Cardiac septum (tissue), 1 donor: ENCODE measurements around the gene ROBO3. TPM values are rescaled to one million over a fixed set of nuclear protein-coding genes. Genes with fewer than 3 reads are reported as not detected.

Experiments used
- DNase-seq: peaks from one replicate; pipeline ENCODE4 v3.0.0-alpha.2; 2020; ENCODE audit warnings: low spot score
- intact Hi-C: fragments of 100-400 bp; cut with DNase I; formaldehyde crosslinking; loops from one replicate; pipeline ENCODE4 v1.14.0; 2022
- total RNA-seq: library from RNA; stranded (reverse); fragmentation: NEBNext Ultra II Directional; extraction: Animal tissue kit (Norgen Biotek cat#: 25700); gene quantifications from one replicate; pipeline ENCODE4 v1.2.1, GENCODE V29; 2021
- donor health status: DM: no; HTN: no; CAD: no.

The ROBO3 gene
- total RNA-seq, 1 donor from 2014 or later: 5.1 TPM

- DNase-seq: no peak
- intact Hi-C loops: no loop called here
Measured at GRCh38 chr11:124840666-124841065, 24.6 kb upstream of the ROBO3 start.

GRCh38 chr11:124841201-124841600 lies 24.0 kb upstream of the ROBO3 start:
- DNase-seq: no peak
- intact Hi-C loops: no loop called here

DNA sequence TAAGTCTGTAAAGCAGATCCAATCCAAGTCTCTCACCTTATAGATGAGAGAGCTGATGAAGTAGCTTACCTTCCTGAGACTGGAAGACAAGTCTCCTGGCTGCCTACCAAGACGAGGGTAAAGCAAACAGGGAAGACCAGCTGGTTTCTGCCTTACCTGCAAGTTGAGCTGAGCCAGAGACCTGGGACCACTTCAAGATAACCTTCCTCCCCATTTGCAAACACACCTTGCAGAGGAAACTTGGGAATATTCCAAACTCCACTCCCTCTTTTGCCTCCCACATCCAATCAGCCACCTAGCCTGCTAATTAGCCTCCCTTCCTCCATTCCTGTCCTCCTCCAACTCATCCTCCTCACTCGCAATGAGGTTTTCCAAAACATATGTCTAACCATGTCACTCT lies 23.4 kb upstream of the ROBO3 start:
- intact Hi-C loops: no loop called here
- no peak for DNase-seq

GRCh38 chr11:124842305-124842704 lies 22.9 kb upstream of the ROBO3 start:
- no peak for DNase-seq

DNA sequence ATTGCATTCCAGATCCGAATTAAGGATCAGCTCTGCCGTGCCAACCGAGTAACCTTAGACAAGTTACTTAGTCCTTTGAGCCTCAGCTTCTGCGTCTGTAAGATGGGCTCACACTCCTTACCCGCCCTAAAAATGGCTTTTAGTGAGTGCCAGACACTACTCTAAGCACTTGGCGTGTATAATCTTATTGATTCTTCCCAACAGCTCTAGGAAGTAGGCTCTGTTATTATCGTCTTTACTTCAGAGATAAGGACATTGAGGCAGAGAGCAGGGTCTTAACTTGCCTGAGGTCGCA lies 21.7 kb upstream of the ROBO3 start:
- intact Hi-C loops: no loop called here
- no peak for DNase-seq

More at GRCh38 chr11:124842305-124842704, 22.9 kb upstream of the ROBO3 start:
- intact Hi-C loops: no loop called here

DNA sequence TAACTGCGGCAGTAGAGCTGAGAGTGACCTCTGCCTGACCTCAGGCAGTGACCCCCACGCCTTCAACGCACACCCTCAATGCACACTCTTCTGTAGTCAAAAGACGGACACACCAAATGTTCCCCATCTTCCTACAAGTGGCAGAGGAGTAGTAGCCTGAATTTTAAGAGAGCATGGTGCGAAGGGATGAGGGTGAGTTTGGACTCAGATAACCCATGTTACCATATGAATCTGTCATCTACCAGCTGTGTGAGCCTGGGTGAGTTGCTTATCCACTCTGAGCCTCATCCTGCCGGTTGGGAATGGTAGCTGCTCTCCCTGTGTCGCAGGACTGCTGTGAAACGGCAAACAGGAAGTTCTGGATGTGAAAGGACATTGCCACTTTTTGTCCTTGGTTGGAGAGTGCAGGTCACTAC lies 20.6 kb upstream of the ROBO3 start:
- no peak for DNase-seq
- intact Hi-C loops: no loop called here

GRCh38 chr11:124846070-124846673 lies 19.1 kb upstream of the ROBO3 start:
- intact Hi-C loops: no loop called here
- no peak for DNase-seq

DNA sequence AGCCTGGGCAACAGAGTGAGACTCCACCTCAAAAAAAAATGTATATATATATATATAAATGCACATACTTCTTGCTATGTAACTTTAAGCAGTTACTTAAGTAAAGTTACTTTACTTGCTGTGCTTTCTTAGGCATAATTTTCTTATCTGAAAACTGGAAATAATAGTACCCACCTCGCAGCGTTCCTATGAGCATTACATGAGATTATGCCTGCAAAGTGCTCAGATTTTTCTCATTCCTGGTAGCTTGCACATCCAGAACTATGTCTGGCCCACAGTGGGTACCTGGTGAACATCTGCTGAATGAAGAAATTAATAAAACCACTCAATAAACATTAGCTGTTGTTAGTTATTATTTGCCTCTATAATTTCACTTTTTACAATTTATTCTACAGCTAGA lies 6.1 kb upstream of the ROBO3 start:
- no peak for DNase-seq
- intact Hi-C loops: no loop called here

DNA sequence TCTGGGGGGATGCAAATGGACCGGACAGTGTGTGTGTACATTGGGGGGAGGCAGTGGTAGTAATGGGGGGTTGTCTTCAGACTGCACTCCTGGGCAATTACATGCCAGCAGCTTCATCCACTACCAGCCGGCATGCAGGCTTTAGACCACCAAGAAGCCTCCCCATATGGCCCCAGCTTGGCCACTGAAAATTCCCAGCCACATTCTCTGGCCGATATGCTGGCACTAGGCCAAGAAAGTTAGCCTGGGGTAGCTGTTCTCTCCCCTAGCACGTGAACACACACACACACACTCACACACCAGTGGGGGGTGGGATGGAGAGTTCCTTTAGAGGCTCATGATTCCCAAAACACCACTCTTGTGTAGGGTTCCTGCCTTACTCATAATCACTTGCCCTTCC lies 3.6 kb upstream of the ROBO3 start:
- intact Hi-C loops: no loop called here
- no peak for DNase-seq

- no peak for DNase-seq
- intact Hi-C loops: no loop called here
Measured at GRCh38 chr11:124863137-124863825, 2.0 kb upstream of the ROBO3 start.

GRCh38 chr11:124863826-124864165 lies 1.4 kb upstream of the ROBO3 start:
- no peak for DNase-seq
- intact Hi-C loops: no loop called here

DNA sequence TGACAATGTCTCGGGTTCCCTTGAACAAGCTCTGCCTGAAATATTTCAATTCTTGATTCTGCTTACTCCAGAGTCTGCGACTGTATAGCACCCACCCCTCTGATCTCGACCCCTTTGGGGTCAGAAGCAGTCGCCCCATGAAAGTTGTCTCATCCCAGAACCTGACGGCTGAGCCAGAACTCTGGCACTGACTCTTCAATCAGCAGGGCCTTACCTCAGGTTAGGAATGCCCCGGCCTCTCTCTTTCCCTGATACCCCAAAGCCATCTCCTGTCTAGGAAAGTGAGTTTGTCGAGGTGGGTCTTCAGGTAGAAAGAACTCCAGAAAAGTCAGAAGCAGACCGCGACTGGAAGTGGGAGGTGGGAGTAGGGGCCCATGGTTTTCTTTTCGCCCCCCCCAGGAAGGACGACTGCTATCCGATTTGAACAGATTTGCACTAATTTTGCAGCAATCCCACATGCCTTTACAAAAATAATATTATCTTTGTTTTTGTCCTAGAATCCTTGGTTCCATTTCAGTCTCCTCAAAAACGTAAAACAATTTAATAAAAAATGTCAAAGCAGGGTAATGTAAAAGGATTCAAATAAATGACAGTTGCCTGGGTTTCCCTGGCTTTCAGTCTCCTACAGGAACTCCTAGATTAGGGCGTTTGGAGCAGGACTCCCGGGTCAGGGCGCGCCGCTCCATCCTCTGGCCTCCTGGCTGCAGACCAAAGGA lies 898 bp upstream of the ROBO3 start:
- intact Hi-C loops: no loop called here
- DNase-seq: no peak

DNA sequence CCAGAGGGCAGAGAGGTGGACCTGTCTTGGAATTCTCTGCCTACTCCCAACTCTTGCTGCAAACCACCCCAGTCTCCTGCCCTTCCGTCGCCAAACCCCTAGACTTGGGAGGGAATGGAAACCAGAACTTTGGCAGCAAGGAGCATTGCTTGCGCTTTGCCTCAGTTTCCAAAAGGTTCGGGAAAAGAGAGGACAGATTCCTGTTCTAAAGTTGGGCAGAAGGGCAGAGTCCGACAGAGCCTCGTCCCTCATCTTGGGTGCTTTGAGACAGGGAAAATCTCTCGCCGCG lies 396 bp upstream of the ROBO3 start:
- intact Hi-C loops: no loop called here
- no peak for DNase-seq

- intact Hi-C loops: no loop called here
- peak; percentile 70 for DNase-seq
Measured at GRCh38 chr11:124865902-124866851, 945 bp downstream of the ROBO3 start.

GRCh38 chr11:124867700-124868099 lies 2.5 kb downstream of the ROBO3 start:
- intact Hi-C loops: no loop called here
- DNase-seq: no peak

- DNase-seq: no peak
- intact Hi-C loops: no loop called here
Measured at GRCh38 chr11:124868331-124869274, 3.4 kb downstream of the ROBO3 start.

DNA sequence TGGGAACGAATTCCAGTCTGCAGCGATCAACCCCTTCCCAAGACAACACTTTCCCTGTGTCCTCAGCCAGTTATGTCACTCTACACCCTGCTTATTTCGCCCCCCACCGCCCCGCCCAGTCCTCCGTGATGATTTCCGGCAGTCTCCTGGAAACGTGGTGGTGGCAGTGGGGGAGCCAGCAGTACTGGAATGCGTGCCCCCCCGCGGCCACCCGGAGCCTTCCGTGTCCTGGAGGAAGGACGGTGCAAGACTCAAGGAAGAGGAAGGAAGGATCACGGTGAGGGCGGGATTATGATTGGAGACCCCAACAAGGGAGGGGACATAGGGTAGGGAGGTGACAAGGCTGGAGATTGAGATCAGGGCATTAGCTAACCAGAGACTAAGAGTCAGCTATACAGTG lies 4.1 kb downstream of the ROBO3 start:
- DNase-seq: no peak
- intact Hi-C loops: no loop called here

DNA sequence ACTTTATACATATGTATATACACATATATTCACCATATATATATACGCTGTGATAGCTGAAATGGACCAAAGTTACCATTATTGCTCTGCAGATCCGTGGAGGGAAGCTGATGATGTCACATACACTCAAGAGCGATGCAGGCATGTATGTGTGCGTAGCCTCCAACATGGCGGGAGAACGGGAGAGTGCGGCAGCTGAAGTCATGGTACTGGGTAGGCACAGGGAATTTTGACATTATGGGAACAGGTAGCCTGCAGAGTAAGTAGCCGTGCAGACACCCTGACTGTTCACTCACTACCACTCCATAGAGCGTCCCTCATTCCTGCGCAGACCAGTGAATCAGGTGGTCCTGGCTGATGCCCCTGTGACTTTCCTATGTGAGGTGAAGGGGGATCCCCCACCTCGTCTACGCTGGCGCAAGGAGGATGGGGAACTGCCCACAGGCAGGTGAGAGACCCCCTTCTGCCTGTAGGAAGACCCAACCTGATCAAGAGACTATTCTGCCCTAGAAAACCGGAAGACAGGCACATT lies 4.7 kb downstream of the ROBO3 start:
- DNase-seq: no peak
- intact Hi-C loops: no loop called here

GRCh38 chr11:124870430-124870829 lies 5.2 kb downstream of the ROBO3 start:
- intact Hi-C loops: no loop called here
- no peak for DNase-seq
